ENCODE measurements around the gene FCSK.

Gene FCSK

GRCh38 chr16:70453117-70453891 lies 1.1 kb upstream of the FCSK start:
- DNase-seq (ENCODE audit: low spot score) (no peak), FAIRE-seq (no peak)

- no peak for FAIRE-seq
- no peak for DNase-seq (ENCODE audit: low spot score)
Observed at GRCh38 chr16:70453892-70454221, 538 bp upstream of the FCSK start.

- FAIRE-seq = no peak
- DNase-seq (ENCODE audit: low spot score) = no peak
Observed at GRCh38 chr16:70455910-70456309, 1.5 kb downstream of the FCSK start.

- FAIRE-seq (no peak), DNase-seq (ENCODE audit: low spot score) (no peak)
Observed at GRCh38 chr16:70457446-70458166, 3.2 kb downstream of the FCSK start.

GRCh38 chr16:70460737-70461261 lies 6.4 kb downstream of the FCSK start:
- peak; percentile 58 for DNase-seq (ENCODE audit: low spot score)
- no peak for FAIRE-seq

- FAIRE-seq (no peak), DNase-seq (ENCODE audit: low spot score) (no peak)
Observed at GRCh38 chr16:70463235-70463634, 8.8 kb downstream of the FCSK start.

GRCh38 chr16:70465999-70466804 lies 11.8 kb downstream of the FCSK start:
- DNase-seq (ENCODE audit: low spot score) (no peak), FAIRE-seq (no peak)

- FAIRE-seq (no peak), DNase-seq (ENCODE audit: low spot score) (no peak)
Observed at GRCh38 chr16:70466805-70467076, 12.3 kb downstream of the FCSK start.

- FAIRE-seq = no peak
- DNase-seq (ENCODE audit: low spot score) = no peak
Observed at GRCh38 chr16:70467113-70467512, 12.7 kb downstream of the FCSK start.

- FAIRE-seq (no peak), DNase-seq (ENCODE audit: low spot score) (no peak)
Observed at GRCh38 chr16:70467608-70468007, 13.2 kb downstream of the FCSK start.

- FAIRE-seq (no peak), DNase-seq (ENCODE audit: low spot score) (no peak)
Observed at GRCh38 chr16:70468776-70469525, 14.6 kb downstream of the FCSK start.

- FAIRE-seq = no peak
- no peak for DNase-seq (ENCODE audit: low spot score)
Observed at GRCh38 chr16:70470141-70470926, 15.9 kb downstream of the FCSK start.

- no peak for DNase-seq (ENCODE audit: low spot score)
- FAIRE-seq = no peak
Observed at GRCh38 chr16:70470927-70471341, 16.5 kb downstream of the FCSK start.

- FAIRE-seq = no peak
- no peak for DNase-seq (ENCODE audit: low spot score)
Observed at GRCh38 chr16:70472786-70473433, 18.5 kb downstream of the FCSK start.

GRCh38 chr16:70473446-70474319 lies 19.3 kb downstream of the FCSK start:
- FAIRE-seq = no peak

GRCh38 chr16:70474320-70475053 lies 20.1 kb downstream of the FCSK start:
- FAIRE-seq = no peak
- DNase-seq (ENCODE audit: low spot score) = no peak

More at GRCh38 chr16:70473446-70474319, 19.3 kb downstream of the FCSK start:
- no peak for DNase-seq (ENCODE audit: low spot score)

- FAIRE-seq (no peak), DNase-seq (ENCODE audit: low spot score) (no peak)
Observed at GRCh38 chr16:70475054-70475871, 20.9 kb downstream of the FCSK start.

All from RCC 7860 (cell line).